GM18499 (cell line): Measurements from ENCODE around the gene NXPH3.

Experiments
- ATAC-seq: cut with Tn5 transposase; IDR thresholded peaks from one replicate; pipeline ENCODE4 v1.9.1; 2021; ENCODE audit warnings: moderate number of reproducible peaks; ENCODE audit not compliant: insufficient read depth, unreplicated experiment

The NXPH3 gene

DNA sequence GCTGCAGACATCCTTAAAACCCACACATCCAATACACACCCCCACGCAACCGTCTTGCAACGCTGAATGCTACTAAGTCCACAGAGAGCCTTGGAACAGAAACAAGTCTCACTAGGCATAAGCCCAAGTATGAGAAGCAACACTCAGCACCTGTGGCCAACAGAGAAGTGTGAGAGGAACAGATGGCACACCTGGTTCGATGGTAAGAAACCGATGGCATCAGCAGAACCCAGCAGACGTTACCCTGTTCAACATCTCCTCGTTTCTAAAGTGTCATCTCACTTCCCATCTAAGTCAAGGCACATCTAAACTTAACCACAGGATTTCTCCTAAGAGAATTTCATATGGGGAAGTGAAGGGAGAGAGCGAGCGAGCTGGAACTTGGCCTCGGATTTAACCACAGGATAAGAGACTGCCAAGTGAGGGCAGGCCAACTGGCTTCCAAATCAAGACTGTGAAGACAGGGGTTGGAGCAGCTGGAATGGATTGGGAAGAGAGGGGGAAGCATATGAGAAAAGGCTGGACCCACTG is 41.0 kb downstream of the NXPH3 start:
- ATAC-seq, result no peak

DNA sequence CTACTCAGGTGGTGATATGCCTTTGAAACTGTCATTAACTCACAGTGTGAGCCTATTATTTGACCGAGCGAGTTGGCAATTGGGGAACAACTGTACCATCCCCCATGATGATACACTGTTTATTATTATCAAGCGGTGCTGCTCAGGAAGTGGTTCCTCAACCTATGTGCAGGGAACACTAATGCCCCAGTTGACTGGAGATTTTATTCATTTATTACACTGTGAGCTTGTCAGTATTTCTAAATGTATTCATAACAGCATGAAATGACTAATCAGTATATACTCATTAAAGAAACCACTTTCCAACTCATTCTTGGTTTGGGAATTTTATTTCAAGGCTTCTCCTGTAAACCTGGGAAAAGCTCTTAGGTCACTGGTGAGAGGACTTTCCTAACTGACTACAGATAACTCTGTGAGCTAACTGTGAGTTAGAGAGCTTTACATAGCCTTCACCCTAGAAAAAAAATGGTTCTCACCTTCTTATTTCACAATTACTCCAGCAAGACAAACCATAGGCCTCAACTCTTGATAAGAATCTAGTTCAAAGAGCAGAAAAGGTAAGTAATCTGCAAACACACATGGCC is 42.4 kb downstream of the NXPH3 start:
- ATAC-seq, result no peak

DNA sequence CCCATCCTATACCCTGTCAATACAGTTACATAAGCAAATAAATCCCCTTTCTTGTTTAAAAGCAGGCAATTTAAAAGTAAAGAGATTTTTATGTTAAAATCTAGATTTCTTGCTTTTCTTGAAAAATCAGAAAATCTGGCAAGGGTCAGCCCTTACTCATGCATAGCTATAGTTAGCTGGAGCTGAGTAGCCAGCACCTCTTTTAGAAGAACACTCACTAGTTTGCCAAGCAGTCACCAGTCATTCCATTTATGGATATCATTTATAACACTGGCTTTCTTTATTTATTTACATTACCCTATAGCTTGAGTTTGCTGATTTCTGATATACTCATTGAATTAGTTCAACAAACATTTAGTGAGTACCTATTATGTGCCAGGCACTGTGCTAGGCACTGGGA is 45.7 kb downstream of the NXPH3 start:
- ATAC-seq, result no peak

DNA sequence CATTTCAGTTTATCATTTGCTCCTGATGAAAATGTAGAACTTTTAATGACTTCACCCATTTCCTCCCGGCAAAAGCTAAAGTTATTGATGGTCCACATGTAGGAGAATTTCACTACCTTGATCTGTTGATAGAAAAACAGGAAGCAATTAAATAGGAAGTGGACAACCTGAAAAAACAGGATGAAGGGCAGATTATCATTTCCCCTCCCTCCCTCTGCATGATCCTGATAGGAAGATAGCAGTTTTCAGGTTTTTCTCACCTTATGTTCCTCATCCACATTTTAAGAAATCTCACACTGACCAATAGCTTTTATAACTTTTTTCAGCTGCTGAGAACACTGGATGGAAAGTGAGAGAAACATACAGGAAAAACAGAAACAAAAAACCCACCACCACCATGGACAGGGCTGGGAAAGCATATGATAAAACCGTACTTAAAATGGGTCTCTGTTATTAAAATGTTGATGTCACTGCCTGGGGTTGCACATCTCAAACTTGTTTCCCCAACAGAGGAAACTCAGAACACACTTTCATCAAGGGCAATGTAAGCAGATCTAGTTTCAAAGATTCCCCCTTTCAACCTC is 46.4 kb downstream of the NXPH3 start:
- no peak for ATAC-seq

DNA sequence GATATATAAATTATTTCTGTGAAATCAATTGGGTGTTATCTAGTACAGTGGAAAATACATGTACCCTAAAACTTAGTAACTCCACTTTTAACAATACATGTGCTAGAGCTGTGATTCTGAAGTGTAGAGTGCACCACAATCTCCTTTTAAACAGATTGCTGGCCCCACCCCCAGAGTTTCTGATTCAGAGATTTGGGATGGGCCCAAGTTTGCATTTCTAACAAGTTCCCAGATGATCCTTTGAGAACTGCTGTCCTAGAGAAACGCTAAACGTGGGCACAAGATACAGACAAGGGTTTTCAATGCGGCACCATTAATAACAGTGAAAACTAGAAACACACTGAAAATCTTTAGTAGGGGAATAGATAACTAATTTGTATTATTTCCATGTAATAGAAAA is 49.2 kb downstream of the NXPH3 start:
- no peak for ATAC-seq

DNA sequence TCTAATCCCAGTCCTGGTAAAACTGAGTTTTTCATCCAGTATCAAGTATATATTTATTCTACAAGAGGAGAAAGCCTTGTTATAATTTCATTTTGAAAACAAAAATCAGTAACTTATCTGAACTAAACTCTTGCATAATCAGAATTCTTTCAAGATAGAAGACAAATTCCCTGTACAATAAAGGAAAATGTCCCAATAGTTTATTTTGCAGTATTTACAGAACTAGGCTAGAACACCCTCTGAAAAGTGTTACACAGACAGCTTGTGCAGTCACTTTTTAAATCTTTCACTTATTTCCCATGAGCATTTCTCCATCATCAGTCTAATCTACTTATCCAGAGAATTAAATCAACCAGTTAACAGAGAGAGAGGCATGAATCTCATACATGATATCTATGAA is 53.8 kb downstream of the NXPH3 start:
- no peak for ATAC-seq

DNA sequence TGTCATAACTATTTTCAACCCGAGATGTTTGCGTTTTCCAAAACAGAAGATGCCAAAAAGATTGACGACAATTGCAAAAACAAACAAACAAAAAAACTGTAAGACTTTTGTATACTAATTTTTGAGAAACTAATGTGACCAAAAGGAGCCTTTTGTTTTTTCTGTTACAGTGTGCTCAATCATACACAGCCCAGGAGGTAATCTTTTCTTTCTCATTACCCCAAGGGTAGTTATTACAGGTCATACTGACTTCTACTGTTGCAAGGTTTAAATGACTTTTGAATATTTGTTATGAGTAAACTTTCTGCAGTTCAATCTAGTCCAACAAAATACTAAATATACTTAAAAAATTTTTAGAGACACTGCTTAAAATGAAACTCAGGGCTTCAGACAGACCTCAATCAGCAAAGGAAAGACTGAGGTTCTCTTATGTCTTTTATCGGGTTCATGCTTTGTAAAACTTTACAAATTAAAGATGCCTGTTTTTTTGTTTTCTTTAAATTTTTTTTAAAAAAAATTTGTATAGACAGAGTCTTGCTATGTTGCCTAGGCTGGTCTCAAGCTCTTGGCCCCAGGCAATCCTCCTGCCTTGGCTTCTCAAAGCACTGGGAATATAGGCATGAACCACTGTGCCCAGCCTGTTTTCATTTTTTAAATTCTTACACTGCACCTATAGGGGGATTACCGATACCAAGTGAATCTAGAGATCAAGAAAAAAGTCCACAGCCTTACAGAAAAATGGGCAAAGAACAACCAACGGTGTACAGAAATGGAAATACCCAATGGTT is 54.6 kb downstream of the NXPH3 start:
- no peak for ATAC-seq

DNA sequence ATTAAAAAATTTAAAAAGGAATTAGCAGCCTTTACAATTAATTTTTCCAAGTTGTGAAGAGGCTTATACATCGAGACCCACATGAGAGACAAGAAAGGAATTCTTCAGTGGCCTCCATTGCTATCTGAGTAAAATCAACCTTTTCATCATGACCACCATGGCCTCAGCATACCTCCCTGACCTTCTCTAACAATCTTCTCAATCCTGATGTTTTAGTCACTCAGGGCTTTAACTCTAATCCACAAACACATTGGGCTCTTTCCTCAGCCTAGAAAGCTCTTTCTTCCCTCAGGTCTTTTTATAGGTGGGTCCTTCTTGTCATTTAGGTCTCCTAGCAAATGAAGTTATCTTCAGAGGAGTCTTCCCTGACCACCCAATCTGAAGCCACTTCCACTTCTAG is 55.8 kb downstream of the NXPH3 start:
- ATAC-seq, result no peak
